Measurements from ENCODE around the gene COMTD1.
A peak's percentile ranks its signal among the peaks of the same experiment; 100 is the strongest.
"Not testable (repeated sequence)": the region's sequence is repeated elsewhere in the genome, so short reads cannot be mapped to it uniquely, and the experiment has no call there.

Gene COMTD1

GRCh38 chr10:75221492-75221891, 14.3 kb downstream of the COMTD1 start:
- DNase-seq, result not testable (repeated sequence)

DNA sequence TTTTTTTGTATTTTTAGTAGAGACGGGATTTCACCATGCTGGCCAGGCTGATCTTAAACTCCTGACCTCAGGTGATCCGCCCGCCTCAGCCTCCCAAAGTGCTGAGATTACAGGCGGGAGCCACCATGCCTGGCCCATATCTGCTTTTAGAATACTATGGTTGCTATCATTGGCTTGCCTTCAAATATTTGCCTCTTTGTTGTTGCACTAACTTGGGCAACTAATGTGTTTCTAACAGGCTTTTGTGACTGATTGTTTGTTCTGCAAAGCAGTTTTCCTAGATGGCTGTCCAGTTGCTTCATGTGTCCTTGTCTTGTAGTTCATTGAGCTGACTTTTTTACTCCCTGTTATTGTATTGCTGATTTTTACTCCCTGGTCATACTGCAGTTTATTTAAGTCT, 15.5 kb downstream of the COMTD1 start:
- no peak for DNase-seq

DNA sequence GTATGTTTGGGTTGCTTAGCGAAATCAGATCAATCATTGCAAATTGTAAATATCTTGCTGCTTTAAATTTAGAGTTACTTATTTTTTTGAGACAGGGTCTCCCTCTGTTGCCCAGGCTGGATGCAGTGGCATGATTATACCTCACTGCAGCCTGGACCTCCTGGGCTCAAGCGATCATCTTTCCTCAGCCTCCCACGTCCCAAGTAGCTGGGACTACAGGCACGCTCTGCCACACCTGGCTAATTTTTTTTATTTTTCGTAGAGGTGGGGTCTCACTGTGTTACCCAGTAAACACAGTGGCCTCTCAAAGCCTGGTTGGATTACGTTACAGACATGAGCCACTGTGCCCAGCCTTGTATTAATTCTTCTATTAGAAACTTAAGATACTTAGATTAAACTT, 23.4 kb downstream of the COMTD1 start:
- no peak for DNase-seq

GRCh38 chr10:75211007-75211691, 24.6 kb downstream of the COMTD1 start:
- DNase-seq, result no peak

GRCh38 chr10:75210282-75211006, 25.3 kb downstream of the COMTD1 start, which contains the start of gene VDAC2:
VDAC2 (plus strand) TSS chr10:75210796; CDS start chr10:75211159, 363 bp downstream.
- peak; percentile 91 for DNase-seq

DNA sequence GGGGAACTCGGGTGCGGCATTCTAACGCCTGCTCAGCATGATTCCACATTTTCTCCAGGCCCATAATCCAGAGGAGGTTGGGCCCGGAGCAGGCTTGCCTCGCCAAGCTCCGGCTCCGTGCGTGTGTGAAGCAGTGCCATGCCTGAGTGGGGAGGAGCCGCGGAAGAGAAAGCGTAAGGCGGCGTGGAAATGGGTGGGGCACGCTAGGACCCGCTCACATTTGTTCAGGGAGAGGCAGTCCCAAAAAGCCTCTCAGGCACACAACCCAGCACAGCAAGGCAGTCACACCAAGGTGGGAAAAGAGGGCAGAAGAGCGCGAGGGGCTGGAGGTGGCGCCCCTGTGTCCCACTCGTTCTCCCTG, 25.9 kb downstream of the COMTD1 start:
- DNase-seq, result peak; percentile 70

DNA sequence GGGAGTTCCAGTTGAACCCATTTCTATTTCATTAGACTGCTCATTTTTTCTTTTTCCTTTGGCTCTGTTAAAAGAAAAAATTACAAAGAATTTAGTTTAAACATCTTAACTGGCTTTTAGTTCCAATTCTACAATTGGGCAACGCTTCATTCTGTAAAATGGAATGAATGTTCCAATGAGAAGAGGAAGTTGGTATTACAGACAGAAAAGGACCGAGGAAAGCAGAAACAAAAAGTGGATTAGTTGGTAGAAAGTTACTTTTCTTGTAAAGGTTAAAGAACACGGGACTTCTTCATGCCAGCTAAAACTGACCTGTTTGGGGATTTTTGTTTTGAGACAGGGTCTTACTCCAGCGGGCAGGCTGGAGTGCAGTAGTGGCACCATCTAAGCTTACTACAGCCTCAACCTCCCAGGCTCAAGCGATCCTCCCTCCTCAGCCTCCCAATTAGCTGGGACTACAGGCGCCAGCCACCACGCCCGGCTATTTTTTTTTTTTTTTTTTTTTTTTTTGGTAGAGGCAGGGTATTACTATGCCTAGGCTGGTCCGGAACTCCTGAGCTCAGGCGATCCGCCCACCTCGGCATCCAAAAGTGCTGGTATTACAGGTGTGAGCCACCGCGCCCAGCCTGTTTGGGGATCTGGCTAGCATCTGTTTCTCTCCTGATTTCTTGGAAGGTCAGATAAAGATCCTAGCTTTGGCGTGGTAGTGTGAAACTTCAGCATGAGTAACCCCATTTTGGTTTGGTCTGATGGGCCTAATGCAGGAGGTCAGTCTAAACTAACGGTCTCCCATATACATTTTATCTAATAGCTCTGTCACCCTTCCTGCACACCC, 26.5 kb downstream of the COMTD1 start:
- no peak for DNase-seq

- DNase-seq, result no peak
Measured at GRCh38 chr10:75208181-75208580, 27.6 kb downstream of the COMTD1 start.

DNA sequence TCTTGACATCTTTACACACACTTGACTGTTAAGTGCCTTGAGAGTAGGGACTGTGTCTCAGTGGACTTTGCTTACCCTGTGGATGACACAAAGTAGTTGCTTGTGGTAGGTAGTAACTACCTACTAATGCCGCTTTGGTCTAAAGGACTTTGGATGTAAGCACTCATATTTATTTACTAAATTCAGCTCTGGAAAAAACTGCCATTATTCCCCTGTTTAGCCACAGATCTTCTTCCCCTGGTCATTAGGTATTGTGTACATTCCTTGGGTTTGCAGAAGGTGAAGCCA, 28.0 kb downstream of the COMTD1 start:
- DNase-seq, result no peak

DNA sequence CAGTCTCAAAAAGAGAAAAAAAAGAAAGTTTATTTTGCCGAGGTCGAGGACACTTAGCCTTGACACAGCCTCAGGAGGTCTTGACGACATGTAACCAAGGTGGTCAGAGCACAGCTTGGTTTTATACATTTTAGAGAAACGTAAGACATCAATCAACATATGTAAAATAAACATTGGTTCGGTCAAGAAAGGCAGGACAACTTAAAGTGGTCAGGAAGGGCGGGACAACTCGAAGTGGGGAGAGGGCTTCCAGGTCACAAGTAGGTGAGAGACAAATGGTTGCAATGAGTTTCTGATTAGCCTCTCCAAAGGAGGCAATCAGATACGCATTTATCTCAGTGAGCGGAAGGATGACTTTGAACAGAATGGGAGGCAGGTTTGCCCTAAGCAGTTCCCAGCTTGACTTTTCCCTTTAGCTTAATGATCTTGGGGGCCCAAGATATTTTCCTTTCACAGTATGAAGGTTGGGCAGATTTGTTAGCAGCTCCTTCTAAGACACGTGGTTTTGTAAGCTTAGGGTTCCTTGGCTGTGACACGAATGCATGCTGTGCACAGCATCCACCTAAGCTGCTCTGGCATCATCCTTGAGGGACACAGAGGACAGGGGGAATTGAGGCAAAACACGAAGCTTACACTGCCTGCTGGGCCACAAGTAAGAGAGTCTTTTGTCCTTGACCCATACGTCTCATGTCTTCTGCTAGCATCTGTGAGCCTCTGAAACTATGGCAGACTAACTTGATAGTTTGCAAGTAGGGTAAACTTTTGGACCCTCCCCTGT, 28.5 kb downstream of the COMTD1 start:
- DNase-seq, result no peak

GRCh38 chr10:75206638-75207037, 29.1 kb downstream of the COMTD1 start:
- DNase-seq, result not testable (repeated sequence)

DNA sequence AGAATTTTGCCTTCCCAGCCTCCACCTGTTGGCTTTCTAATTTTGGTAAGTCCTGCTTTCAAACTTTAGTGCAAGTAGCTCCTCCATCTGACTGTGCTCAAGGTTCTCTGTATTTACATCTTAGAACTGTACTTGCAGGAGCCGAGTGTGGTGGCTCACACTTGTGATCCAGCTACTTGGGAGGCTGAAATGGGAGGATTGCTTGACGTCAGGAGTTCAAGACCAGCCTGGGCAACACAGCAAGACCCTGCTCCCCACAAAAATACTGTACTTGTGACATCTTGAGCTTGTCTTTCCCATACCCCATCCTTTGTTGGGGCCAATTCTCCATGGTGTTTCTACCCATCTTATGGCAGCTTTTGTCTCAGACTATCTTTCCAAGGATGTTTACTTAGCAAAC, 29.8 kb downstream of the COMTD1 start:
- DNase-seq, result no peak

DNA sequence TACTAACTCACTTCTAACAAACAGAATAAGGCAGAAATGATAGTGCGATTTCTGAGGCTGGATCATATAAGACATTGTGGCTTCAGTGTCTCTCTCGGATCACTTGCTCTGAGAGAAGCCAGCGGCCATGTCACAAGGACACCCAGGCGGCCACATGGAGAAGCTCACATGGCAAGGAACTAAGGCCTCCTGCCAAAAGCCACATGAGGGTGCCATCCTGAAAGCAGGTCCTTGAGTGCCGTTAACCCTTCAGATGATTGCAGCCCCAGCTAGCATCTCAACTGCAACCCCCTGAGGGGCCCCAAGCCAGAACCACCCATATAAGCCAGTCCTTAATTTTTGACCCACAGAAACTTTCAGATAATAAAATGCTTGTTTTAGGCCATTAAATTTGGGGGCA, 32.0 kb downstream of the COMTD1 start:
- DNase-seq, result no peak

GRCh38 chr10:75203046-75203620, 32.6 kb downstream of the COMTD1 start:
- not testable (repeated sequence) for DNase-seq

DNA sequence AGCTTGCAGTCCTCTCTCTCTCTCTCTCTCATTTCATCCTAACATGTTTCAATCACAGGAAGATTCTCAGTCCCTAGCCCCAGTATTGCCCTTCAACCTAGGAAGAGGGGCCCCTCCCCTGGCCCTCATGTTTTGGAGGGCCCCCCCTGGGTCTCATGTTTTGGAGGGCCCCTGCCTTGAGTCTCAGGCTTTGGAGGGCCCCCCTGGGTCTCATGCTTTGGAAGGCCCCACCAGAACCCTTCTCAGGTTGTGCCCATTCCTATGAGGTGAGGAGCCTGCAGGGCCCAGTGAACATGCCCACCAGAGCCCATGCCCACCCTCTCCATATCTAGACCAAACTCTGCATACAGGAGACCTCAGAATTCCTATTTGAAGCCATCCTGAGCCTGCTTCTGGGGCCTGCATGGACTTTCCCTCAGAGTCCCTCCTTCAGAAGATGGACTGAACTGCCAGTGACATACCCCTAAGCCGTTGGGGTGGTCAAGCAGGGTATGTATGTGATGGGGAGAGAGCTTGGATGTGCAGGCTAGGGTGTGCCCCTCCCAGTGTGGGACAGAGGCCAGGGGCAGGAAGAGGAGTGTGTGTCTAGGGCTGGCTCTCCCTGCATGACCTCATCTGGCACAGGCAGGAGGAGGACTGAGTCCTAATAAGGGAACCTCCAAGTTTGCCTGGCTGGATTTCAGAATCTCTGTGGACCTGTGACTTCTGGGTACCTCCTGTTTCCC, 33.3 kb downstream of the COMTD1 start:
- no peak for DNase-seq

- DNase-seq, result no peak
Measured at GRCh38 chr10:75201793-75202307, 33.9 kb downstream of the COMTD1 start.

GRCh38 chr10:75199949-75200348, 35.8 kb downstream of the COMTD1 start:
- not testable (repeated sequence) for DNase-seq

GRCh38 chr10:75197906-75198305, 37.9 kb downstream of the COMTD1 start:
- DNase-seq, result no peak

GRCh38 chr10:75197066-75197465, 38.7 kb downstream of the COMTD1 start:
- no peak for DNase-seq

DNA sequence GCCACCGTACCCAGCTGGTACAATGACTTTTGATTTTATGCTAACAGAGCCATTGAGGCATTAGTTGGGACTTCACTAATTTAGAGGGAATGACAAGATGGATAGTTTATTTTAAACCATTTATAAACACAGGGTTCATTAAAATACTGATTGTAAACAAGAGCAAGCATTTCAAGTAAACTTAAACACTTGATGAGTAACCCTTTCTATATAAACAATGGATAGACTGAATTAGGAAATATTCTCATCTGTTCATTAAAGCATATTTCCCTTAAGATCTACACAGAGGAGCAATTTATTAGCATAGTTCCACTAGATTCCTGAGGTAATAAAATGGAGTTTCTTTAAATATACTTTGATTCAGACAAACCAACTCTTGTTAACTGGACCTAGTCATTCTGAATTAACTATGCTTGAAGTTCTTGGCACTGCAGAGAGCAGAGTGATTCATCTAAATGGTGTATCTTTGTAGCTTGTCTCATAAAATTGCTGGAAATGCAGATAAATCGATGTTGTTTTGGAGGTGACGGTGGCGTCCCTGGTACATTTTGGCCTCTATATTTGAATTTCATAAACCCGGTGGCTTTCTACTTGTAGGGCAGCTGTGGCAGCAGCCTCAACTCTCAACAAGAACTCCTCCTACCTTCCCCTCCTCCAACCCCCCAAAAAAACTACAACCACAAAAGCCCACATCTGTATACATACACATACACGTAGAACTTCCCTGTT, 40.6 kb downstream of the COMTD1 start:
- DNase-seq, result no peak

DNA sequence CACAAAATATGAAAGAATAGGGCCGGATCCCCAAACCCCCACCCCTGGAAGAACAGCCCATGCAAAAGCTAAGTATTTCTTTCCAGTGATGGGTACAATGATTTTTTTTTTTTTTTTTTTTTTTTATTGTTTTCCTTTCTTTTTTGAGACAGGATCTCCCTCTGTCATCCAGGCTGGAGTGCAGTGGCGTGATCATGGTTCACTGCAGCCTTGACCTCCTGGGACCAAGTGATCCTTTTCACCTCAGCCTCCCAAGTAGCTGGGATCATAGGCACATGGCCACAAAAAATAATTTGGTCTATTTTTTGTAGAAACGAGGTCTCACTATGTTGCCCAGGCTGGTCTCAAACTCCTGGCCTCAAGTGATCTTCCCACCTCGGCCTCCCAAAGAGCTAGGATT, 41.1 kb downstream of the COMTD1 start:
- DNase-seq, result not testable (repeated sequence)
